Heart left ventricle (tissue), 16 donors: ENCODE results near the gene LELP1. TPM values are rescaled to one million over a fixed set of nuclear protein-coding genes. Genes with fewer than 3 reads are reported as not detected.
"Not testable (repeated sequence)": the region's sequence is repeated elsewhere in the genome, so short reads cannot be mapped to it uniquely, and the experiment has no call there.

Experiments
- ATAC-seq, 4 donors: fragments of 200-7000 bp; cut with Tn5 transposase; one replicate each; pipeline ENCODE4 v1.9.1; 2020 to 2022; ENCODE audit warnings: moderate library complexity in 4 of 4, mild to moderate bottlenecking in 3 of 4, moderate number of reproducible peaks in 1 of 4
- DNase-seq, 5 donors: peaks; one replicate each; pipeline ENCODE4 v3.0.0-alpha.2; 2020
- H3K27ac ChIP-seq, 12 donors: fragments of 200-600 bp; sonication (generic) in 4 of 12; one replicate each; pipeline versions ENCODE4 v1.5.0 to v1.8.0; 2016 to 2022; ENCODE audit warnings: mild to moderate bottlenecking in 2 of 12
- H3K27me3 ChIP-seq, 9 donors: fragments of 200-600 bp; sonication (generic) in 2 of 9; one replicate each; pipeline versions ENCODE4 v1.5.1 to v1.8.0; 2016 to 2022; ENCODE audit warnings: mild to moderate bottlenecking in 3 of 9
- H3K36me3 ChIP-seq, 9 donors: fragments of 200-600 bp; sonication (generic) in 2 of 9; one replicate each; pipeline versions ENCODE4 v1.5.0 to v1.8.0; 2018 to 2022; ENCODE audit warnings: mild to moderate bottlenecking in 2 of 9
- H3K4me1 ChIP-seq, 12 donors: fragments of 200-600 bp; sonication (generic) in 4 of 12; one replicate each; pipeline versions ENCODE4 v1.5.0 to v1.8.0; 2016 to 2022; ENCODE audit warnings: mild to moderate bottlenecking in 3 of 12
- H3K4me3 ChIP-seq, 12 donors: fragments of 200-600 bp; sonication (generic) in 4 of 12; one replicate each; pipeline versions ENCODE4 v1.5.0 to v1.8.0; 2017 to 2022; ENCODE audit warnings: mild to moderate bottlenecking in 9 of 12, moderate library complexity in 4 of 12
- H3K9me3 ChIP-seq, 12 donors: fragments of 200-600 bp; sonication (generic) in 4 of 12; one replicate each; pipeline versions ENCODE4 v1.5.0 to v1.8.0; 2016 to 2022; ENCODE audit warnings: mild to moderate bottlenecking in 1 of 12
- CTCF ChIP-seq, 12 donors: fragments of 200-600 bp; sonication (generic) in 4 of 12; IDR thresholded peaks; one replicate each; pipeline versions ENCODE4 v1.5.0 to v1.8.0; 2018 to 2022; ENCODE audit warnings: antibody characterized with exemption in 12 of 12, mild to moderate bottlenecking in 5 of 12
- POLR2A ChIP-seq, 2 donors: fragments of 450-650 bp; IDR thresholded peaks; one replicate each; pipeline ENCODE4 v1.6.1; 2017; ENCODE audit warnings: antibody characterized with exemption in 2 of 2, mild to moderate bottlenecking in 2 of 2, moderate library complexity in 2 of 2
- WGBS, 4 donors: extraction: QIAGEN DNeasy Blood & Tissue Kit in 2 of 4; methylation state at CpG; one replicate each; pipeline versions ENCODE4 v1.1.5 to v1.1.7; 2013 to 2018; 5-methylcytosine and 5-hydroxymethylcytosine counted together
- intact Hi-C, 10 donors: fragments of 100-400 bp; cut with DNase I; formaldehyde crosslinking; loops; one replicate each; pipeline versions ENCODE4 v1.11.1 to v1.14.2; 2022
- polyA plus RNA-seq, 2 donors: library from polyadenylated mRNA; stranded (reverse); fragments of 200-250 nt; gene quantifications; one replicate each; pipeline ENCODE4 v1.2.3, GENCODE V29; 2013
- total RNA-seq, 9 donors: library from RNA; depleted of rRNA in 2 of 9; stranded (reverse); fragments of >200 nt in 2 of 9; fragmentation: NEBNext Ultra II Directional in 3 of 9; extraction: Animal tissue kit (Norgen Biotek cat#: 25700) in 3 of 9; gene quantifications; one replicate each; pipeline versions ENCODE4 v1.1.0 to v1.2.4, GENCODE V29; 2016 to 2023
- donor health status: ischemic (EF 13 %, LVEDD 7.1; RV severe dilation, severe dysfunction).
- donor health status: healthy with polysubstance abuse.
- donor health status: DM: no; HTN: yes; CAD: no.
- donor health status: DM: no; HTN: no; CAD: no.
- donor health status: ischemic (EF 25% LVEDD 6.9; RV normal size, moderate dysfunction).
- donor health status: ischemic (EF 25% LVEDD 5.7; RV mildly dilated, moderate dysfunction).
- donor health status: healthy.
- donor health status: DM: yes; HTN: yes; CAD: no.
- donor health status: ischemic (EF 35%, LVEDD 5.7; RV mildly dilated, moderate dysfunction).
- donor health status: nonischemic (EF 11% LVEDD 7.7; RV severe dilation, severe dysfunction).
- donor health status: DM: yes; HTN: yes; CAD: no.
- donor health status: PGD.
- donor health status: ischemic (EF 29% LVEDD 5.4; RV normal size, mild dysfunction).
- donor health status: nonischemic (EF 23%, LVEDD 6.1; RV moderate dilation, normal function).

The LELP1 gene
- total and polyA plus RNA-seq, 11 donors = not detected

DNA sequence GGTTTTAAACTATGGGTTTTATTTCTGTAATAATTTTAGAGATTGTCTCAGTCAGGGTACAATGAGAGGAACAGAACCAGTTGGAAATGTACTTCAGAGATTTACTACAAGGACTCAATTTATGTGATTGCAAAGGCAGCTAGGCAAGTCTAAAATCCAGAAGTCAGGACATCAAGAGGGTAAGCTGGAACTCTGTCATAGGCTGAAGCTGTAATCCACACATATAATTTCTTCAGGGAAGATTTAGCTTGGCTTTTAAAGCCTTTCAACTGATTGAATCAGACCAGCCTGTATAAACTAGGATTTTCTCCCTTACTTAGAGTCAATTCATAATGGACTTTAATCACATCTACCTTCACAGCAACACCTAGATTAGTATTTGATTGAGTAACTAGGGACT lies 24.3 kb upstream of the LELP1 start:
- H3K9me3 ChIP-seq = peaks cover 0 to 10% (median 0%) of the 10 kb centered on the region in 12 donors
- intact Hi-C loops = no loop called here
- no peaks in the 10 kb centered on the region for H3K4me1 ChIP-seq
- no peaks in the 10 kb centered on the region for H3K36me3 ChIP-seq
- no peak for DNase-seq
- no peak overlapping the region for H3K4me3 ChIP-seq
- no peak for TF ChIP-seq POLR2A (IDR thresholded peaks at IDR 0.05)
- no peak for TF ChIP-seq CTCF (IDR thresholded peaks at IDR 0.05)
- H3K27me3 ChIP-seq = no peaks in the 10 kb centered on the region
- H3K27ac ChIP-seq = no peak overlapping the region
- ATAC-seq = no peak

GRCh38 chr1:153180556-153180955 lies 22.7 kb upstream of the LELP1 start:
- Histone ChIP-seq H3K36me3 (no peaks in the 10 kb centered on the region), H3K27me3 (no peaks in the 10 kb centered on the region), H3K4me1 (no peaks in the 10 kb centered on the region), H3K27ac (no peak overlapping the region), H3K9me3 (peaks cover 0 to 12% (median under 1%) of the 10 kb centered on the region in 12 donors), H3K4me3 (no peak overlapping the region)
- ATAC-seq = no peak
- TF ChIP-seq POLR2A (IDR thresholded peaks at IDR 0.05) = no peak
- TF ChIP-seq CTCF (IDR thresholded peaks at IDR 0.05) = no peak
- DNase-seq = no peak
- 69 to 77% (median 73%) methylated on average over 4 of the region's 4 CpGs for WGBS, 4 donors
- intact Hi-C loops = no loop called here

GRCh38 chr1:153188301-153188700 lies 14.9 kb upstream of the LELP1 start:
- DNase-seq, H3K27ac ChIP-seq, H3K4me1 ChIP-seq, H3K36me3 ChIP-seq, H3K4me3 ChIP-seq, intact Hi-C loops, ATAC-seq: not testable (repeated sequence)
- H3K27me3 ChIP-seq = peaks cover 0 to 36% (median 4%) of the 10 kb centered on the region in 9 donors
- WGBS, 4 donors = 74 to 81% (median 77%) methylated on average over 4 of the region's 4 CpGs
- H3K9me3 ChIP-seq = peaks cover 0 to 21% (median 2%) of the 10 kb centered on the region in 12 donors

DNA sequence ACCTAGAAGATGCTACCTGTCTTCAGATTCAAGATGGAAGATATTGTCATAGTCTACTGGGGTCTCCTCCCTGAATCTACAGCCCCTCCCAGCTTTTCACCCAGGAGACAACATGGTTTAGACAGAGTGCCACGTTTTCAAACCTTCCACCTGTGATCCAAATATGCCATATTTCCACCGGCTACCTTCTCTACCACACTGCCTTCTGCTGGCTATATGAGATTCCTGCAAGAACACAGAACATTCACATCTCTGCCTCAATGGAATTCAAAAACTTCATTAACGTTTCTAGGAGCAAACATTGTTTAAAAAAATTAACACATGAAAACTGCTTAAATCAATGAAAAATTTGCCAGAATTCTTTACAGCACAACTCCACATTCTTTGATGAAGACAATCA lies 12.9 kb upstream of the LELP1 start:
- no peaks in the 10 kb centered on the region for H3K4me1 ChIP-seq
- 7 to 13% (median 13%) methylated on average over 3 of the region's 3 CpGs for WGBS, 4 donors
- no peak overlapping the region for H3K4me3 ChIP-seq
- TF ChIP-seq POLR2A (IDR thresholded peaks at IDR 0.05) (no peak), CTCF (IDR thresholded peaks at IDR 0.05) (no peak)
- no peak overlapping the region for H3K27ac ChIP-seq
- DNase-seq = no peak
- no peaks in the 10 kb centered on the region for H3K36me3 ChIP-seq
- H3K9me3 ChIP-seq = peaks cover 0 to 14% (median 0%) of the 10 kb centered on the region in 12 donors
- ATAC-seq = no peak
- peaks cover 0 to 40% (median 4%) of the 10 kb centered on the region in 9 donors for H3K27me3 ChIP-seq
- intact Hi-C loops = no loop called here

DNA sequence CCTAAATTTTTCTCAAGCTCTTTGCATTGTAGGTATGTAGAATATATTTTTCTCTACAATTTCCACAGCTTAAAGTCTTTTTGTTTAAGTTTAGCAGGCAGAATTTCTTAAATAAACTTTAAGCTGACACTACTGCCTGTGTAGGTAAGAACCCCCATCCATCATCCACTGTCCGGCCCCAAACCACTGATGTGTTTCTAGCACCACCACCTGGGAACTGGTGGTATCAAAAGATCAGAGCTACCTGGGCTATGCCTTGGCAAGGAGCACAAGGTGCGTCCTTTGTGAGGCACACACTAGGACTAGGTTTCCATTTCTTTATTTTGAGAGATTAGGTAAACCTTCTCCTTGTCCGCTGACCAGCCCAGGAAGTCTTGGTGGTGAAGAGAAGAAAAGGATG lies 10.5 kb upstream of the LELP1 start:
- DNase-seq = no peak
- H3K9me3 ChIP-seq = no peaks in the 10 kb centered on the region
- no peak overlapping the region for H3K27ac ChIP-seq
- intact Hi-C loops = no loop called here
- H3K4me1 ChIP-seq = no peaks in the 10 kb centered on the region
- peaks cover 0 to 40% (median 4%) of the 10 kb centered on the region in 9 donors for H3K27me3 ChIP-seq
- TF ChIP-seq CTCF (IDR thresholded peaks at IDR 0.05) (no peak), POLR2A (IDR thresholded peaks at IDR 0.05) (no peak)
- WGBS, 4 donors = 20 to 36% (median 28%) methylated on average over 3 of the region's 3 CpGs
- no peaks in the 10 kb centered on the region for H3K36me3 ChIP-seq
- no peak overlapping the region for H3K4me3 ChIP-seq
- no peak for ATAC-seq
